ENCODE results near the gene NID1.
"Not testable (repeated sequence)": the region's sequence is repeated elsewhere in the genome, so short reads cannot be mapped to it uniquely, and the experiment has no call there.

The NID1 gene

DNA sequence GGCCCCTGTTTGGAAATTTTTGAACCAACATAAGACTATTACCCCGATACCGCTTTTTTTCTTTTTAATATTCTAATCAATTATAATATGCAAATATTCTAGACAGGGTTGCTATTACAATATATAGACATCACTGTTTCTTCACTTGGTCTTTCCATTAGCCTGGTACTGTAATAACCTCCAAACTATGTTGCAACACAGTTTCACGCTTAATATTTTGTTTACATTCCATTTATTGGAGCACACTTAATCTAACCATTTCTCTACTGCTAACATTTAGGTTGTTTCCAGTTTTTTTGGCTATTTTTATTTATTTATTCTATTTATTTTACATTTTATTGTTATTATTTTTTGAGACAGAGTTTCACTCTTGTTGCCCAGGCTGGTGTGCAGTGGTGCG lies 17.6 kb upstream of the NID1 start:
- in situ Hi-C loops (cut with HindIII; ENCODE audit: low pct_ligation_motif_present, low sequenced_read_pairs), result no loop called here
- no peak overlapping the region for H3K27ac ChIP-seq
- TF ChIP-seq, protein P1, sequence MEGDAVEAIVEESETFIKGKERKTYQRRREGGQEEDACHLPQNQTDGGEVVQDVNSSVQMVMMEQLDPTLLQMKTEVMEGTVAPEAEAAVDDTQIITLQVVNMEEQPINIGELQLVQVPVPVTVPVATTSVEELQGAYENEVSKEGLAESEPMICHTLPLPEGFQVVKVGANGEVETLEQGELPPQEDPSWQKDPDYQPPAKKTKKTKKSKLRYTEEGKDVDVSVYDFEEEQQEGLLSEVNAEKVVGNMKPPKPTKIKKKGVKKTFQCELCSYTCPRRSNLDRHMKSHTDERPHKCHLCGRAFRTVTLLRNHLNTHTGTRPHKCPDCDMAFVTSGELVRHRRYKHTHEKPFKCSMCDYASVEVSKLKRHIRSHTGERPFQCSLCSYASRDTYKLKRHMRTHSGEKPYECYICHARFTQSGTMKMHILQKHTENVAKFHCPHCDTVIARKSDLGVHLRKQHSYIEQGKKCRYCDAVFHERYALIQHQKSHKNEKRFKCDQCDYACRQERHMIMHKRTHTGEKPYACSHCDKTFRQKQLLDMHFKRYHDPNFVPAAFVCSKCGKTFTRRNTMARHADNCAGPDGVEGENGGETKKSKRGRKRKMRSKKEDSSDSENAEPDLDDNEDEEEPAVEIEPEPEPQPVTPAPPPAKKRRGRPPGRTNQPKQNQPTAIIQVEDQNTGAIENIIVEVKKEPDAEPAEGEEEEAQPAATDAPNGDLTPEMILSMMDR (IDR thresholded peaks at IDR 0.05; ENCODE audit: low read depth, low read length, missing control alignments), result no peak
- no peaks in the 10 kb centered on the region for H3K36me3 ChIP-seq (replicated peaks)
- no peak overlapping the region for H3K4me3 ChIP-seq (ENCODE audit: low read depth, low read length)
- DNase-seq, result no peak
- no peaks in the 10 kb centered on the region for H3K27me3 ChIP-seq (replicated peaks)

DNA sequence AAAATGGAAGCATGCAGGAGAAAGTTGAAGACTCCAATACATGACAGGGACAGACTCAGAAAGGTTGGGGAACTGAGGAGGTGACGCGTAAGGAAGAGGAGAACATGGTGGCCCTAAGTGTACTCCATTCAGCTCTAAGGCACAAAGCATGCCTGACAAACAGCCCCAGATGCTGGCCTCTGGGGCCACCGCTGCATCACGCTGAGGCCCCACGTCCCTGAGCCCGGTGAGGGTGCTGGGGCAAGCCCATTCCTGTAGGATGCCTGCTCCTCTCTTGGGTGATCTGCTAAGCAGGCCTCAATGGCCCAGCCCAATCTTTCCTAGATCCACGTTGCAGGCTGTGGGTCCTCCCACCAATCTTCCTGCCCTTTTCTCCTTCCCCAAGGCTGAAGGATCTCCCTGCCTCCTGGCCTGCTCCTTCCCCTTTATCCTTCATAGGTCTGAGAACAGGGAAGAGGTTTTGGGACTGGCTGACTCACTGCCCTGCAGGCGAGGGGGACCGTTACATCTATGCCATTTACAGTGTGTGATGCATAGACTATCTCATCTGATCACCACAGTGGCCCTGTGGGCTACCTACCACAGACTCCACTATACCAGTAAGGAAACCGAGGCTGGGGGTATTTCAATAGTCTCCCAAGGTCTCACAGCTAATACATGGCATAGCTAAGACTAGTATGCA lies 16.8 kb upstream of the NID1 start:
- TF ChIP-seq, protein P1 (IDR thresholded peaks at IDR 0.05; ENCODE audit: low read depth, low read length, missing control alignments), result no peak
- Histone ChIP-seq H3K27ac (no peak overlapping the region), H3K27me3 (replicated peaks) (no peaks in the 10 kb centered on the region), H3K36me3 (replicated peaks) (no peaks in the 10 kb centered on the region), H3K4me3 (ENCODE audit: low read depth, low read length) (no peak overlapping the region)
- DNase-seq, result no peak
- in situ Hi-C loops (cut with HindIII; ENCODE audit: low pct_ligation_motif_present, low sequenced_read_pairs), result no loop called here

DNA sequence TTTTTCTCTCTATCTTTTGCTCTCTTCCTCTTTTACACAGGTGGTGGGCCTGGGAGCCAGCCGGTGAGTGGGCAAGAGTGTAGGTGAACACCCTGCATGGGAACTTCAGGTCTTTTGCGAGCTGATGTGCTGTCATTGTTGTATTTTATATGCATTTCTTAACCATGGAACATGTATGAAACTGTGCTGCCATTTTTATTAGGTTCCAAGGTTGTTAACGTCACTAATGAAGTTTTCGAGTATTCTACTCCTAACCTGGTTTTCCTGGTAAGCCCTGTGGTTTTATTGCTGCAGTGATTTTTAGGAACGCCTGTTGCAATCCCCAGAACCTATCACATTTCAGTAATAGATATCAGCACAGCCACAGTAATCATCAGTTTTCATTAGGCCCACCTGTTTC lies 14.8 kb upstream of the NID1 start:
- in situ Hi-C loops (cut with HindIII; ENCODE audit: low pct_ligation_motif_present, low sequenced_read_pairs), result no loop called here

DNA sequence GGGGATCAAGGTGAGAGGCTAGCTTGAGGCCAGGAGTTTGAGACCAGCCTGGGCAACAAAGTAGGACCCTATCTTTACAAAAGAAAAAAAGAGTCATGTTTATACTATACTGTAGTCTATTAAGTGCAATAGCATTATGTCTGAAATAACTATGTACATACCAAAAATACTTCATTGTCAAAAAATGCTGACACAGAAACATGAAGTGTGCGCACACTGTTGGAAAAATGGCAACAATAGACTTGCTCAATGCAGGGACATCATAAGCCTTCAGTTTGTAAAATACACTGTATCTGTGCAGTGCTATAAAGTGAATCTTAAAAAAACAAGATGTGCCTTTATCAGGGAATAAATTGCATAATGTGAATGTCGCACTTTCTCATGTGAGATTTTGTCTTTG lies 14.1 kb upstream of the NID1 start:
- DNase-seq, result no peak
- in situ Hi-C loops (cut with HindIII; ENCODE audit: low pct_ligation_motif_present, low sequenced_read_pairs), result no loop called here
- no peak overlapping the region for H3K4me3 ChIP-seq (ENCODE audit: low read depth, low read length)

More for the DNA sequence above, 14.8 kb upstream of the NID1 start:
- DNase-seq, result no peak
- no peak overlapping the region for H3K4me3 ChIP-seq (ENCODE audit: low read depth, low read length)
- no peaks in the 10 kb centered on the region for H3K36me3 ChIP-seq (replicated peaks)
- no peaks in the 10 kb centered on the region for H3K27me3 ChIP-seq (replicated peaks)
- TF ChIP-seq, protein P1 (IDR thresholded peaks at IDR 0.05; ENCODE audit: low read depth, low read length, missing control alignments), result no peak
- H3K27ac ChIP-seq, result no peak overlapping the region

DNA sequence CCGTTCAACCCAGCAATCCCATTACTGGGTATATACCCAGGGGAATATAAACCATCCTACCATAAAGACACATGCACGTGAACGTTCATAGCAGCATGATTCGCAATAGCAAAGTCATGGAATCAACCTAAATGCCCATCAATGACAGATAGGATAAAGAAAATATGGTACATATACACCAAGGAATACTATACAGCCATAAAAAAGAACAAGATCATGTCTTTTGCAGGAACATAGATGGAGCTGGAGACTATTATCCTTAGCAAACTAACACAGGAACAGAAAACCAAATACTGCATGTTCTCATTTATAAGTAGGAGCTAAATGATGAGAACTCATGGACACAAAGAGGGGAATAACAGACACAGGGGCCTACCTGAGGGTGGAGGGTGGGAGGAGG lies 13.2 kb upstream of the NID1 start:
- H3K4me3 ChIP-seq (ENCODE audit: low read depth, low read length); H3K27ac ChIP-seq; H3K27me3 ChIP-seq (replicated peaks); H3K36me3 ChIP-seq (replicated peaks); in situ Hi-C loops (cut with HindIII; ENCODE audit: low pct_ligation_motif_present, low sequenced_read_pairs); DNase-seq: not testable (repeated sequence)

More for the DNA sequence above, 14.1 kb upstream of the NID1 start:
- TF ChIP-seq, protein P1 (IDR thresholded peaks at IDR 0.05; ENCODE audit: low read depth, low read length, missing control alignments), result no peak
- no peak overlapping the region for H3K27ac ChIP-seq
- H3K27me3 ChIP-seq (replicated peaks), result no peaks in the 10 kb centered on the region
- H3K36me3 ChIP-seq (replicated peaks), result no peaks in the 10 kb centered on the region

DNA sequence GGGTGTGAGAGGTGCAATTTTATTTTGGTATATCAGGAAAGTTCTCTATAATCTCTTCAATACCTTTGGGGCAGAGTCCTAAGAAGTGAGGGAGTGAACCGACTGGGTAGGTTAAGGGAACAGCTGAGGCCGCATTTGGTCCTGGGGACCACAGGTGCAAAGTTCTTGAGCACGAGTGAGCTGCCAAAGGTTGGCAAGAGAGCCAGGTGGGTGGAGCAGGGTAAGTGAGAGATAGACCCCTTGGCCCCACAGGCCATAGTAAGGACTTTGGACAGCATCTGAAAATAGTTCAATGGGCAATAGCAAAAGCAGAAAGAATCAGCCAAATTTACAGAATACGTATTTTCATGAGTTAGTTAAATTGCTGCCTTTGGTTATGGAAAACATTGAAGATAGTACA lies 11.0 kb upstream of the NID1 start:
- H3K27ac ChIP-seq, result no peak overlapping the region
- in situ Hi-C loops (cut with HindIII; ENCODE audit: low pct_ligation_motif_present, low sequenced_read_pairs), result no loop called here

More for the DNA sequence above, 11.0 kb upstream of the NID1 start:
- no peak for DNase-seq
- TF ChIP-seq, protein P1 (IDR thresholded peaks at IDR 0.05; ENCODE audit: low read depth, low read length, missing control alignments), result no peak
- Histone ChIP-seq H3K4me3 (ENCODE audit: low read depth, low read length) (no peak overlapping the region), H3K27me3 (replicated peaks) (no peaks in the 10 kb centered on the region), H3K36me3 (replicated peaks) (no peaks in the 10 kb centered on the region)

Data from brain microvascular endothelial cell (primary cell).